Measurements from ENCODE around the gene ARID1B.

DNA sequence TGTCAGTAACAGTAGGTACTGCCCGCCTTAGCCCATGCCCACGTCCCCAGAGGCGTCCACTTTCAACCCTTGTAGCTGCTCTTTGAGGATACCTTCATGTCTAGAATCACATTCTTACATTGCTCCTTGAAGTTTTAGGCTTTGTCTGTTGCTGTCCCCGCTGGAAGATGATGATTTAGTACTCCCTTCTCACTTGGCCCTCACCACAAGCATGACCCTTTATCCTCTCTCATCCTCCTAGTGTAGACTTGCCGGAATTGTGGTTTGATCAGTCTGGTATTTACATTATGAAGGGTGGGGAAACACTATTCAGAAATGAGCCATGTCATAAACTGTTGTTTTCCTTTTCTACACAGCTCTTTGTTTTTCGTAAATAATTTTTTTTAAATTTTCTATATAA is 87.4 kb downstream of the ARID1B start:
- TF ChIP-seq, protein P1, sequence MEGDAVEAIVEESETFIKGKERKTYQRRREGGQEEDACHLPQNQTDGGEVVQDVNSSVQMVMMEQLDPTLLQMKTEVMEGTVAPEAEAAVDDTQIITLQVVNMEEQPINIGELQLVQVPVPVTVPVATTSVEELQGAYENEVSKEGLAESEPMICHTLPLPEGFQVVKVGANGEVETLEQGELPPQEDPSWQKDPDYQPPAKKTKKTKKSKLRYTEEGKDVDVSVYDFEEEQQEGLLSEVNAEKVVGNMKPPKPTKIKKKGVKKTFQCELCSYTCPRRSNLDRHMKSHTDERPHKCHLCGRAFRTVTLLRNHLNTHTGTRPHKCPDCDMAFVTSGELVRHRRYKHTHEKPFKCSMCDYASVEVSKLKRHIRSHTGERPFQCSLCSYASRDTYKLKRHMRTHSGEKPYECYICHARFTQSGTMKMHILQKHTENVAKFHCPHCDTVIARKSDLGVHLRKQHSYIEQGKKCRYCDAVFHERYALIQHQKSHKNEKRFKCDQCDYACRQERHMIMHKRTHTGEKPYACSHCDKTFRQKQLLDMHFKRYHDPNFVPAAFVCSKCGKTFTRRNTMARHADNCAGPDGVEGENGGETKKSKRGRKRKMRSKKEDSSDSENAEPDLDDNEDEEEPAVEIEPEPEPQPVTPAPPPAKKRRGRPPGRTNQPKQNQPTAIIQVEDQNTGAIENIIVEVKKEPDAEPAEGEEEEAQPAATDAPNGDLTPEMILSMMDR (IDR thresholded peaks at IDR 0.05) = no peak
- no peak for TF ChIP-seq POLR2A (IDR thresholded peaks at IDR 0.05)
